ENCODE data around the gene RPRD2.

- TF ChIP-seq CEBPB (IDR thresholded peaks at IDR 0.05; ENCODE audit: low read depth, low read length) (no peak), POLR2A (IDR thresholded peaks at IDR 0.05; ENCODE audit: low read depth, low read length) (no peak)
These were observed 105.3 kb downstream of the RPRD2 start for GRCh38 chr1:150469291-150469690.

All from IMR-90 (cell line).